K562 (cell line): ENCODE measurements around the gene NADK. TPM values are rescaled to one million over a fixed set of nuclear protein-coding genes. Genes with fewer than 3 reads are reported as not detected.

ENCODE experiments used
- ARNT ChIP-seq, 2 experiments: fragments of 450-650 bp; IDR thresholded peaks; 2 replicates each; pipeline ENCODE4 v1.6.1; 2016; ENCODE audit warnings: mild to moderate bottlenecking in 1 of 2
- BRD4 ChIP-seq: fragments of 200-600 bp; sonication (generic); IDR thresholded peaks from 2 replicates; pipeline ENCODE4 v1.6.1; 2017; ENCODE audit warnings: inconsistent platforms
- GABPB2 ChIP-seq: fragments of 250-450 bp; sonication (Bioruptor Pico); conservative IDR thresholded peaks from 2 replicates; pipeline ENCODE4 v1.5.1; 2021; ENCODE audit warnings: mild to moderate bottlenecking
- HMG20B ChIP-seq: fragments of 250-450 bp; sonication (Bioruptor Pico); IDR thresholded peaks from 2 replicates; pipeline ENCODE4 v1.5.0; 2021; ENCODE audit warnings: mild to moderate bottlenecking
- IFI16 ChIP-seq: fragments of 250-450 bp; sonication (Bioruptor Pico); IDR thresholded peaks from 2 replicates; pipeline ENCODE4 v2.1.2; 2022; ENCODE audit warnings: mild to moderate bottlenecking, inconsistent platforms
- NCOA6 ChIP-seq: fragments of 450-650 bp; IDR thresholded peaks from 2 replicates; pipeline ENCODE4 v1.6.1; 2017; ENCODE audit warnings: mild to moderate bottlenecking
- NR2C2 ChIP-seq, 2 experiments: fragments of 200-800 bp in 1 of 2; sonication (Bioruptor generic) in 1 of 2; sonication (generic) in 1 of 2; formaldehyde crosslinking in 1 of 2; IDR thresholded peaks; 2 replicates each; pipeline versions ENCODE4 v1.6.1 to v1.8.0; 2016 to 2022; ENCODE audit warnings: mild to moderate bottlenecking in 1 of 2, missing compliant biosample characterization in 1 of 2, missing genetic modification characterization in 1 of 2, missing genetic modification reagents in 1 of 2
- RCOR1 ChIP-seq, 2 experiments: IDR thresholded peaks; 2 replicates each; pipeline ENCODE4 v1.6.1; 2012; ENCODE audit warnings: low read depth in 2 of 2, low read length in 2 of 2, borderline replicate concordance in 1 of 2, improper control_type of control experiment in 1 of 2
- SMARCB1 ChIP-seq: IDR thresholded peaks from 2 replicates; pipeline ENCODE4 v1.6.1; 2011; ENCODE audit warnings: improper control_type of control experiment, low read depth; ENCODE audit not compliant: insufficient read length
- SMC3 ChIP-seq: conservative IDR thresholded peaks from 2 replicates; pipeline ENCODE4 v1.6.1; 2011; ENCODE audit warnings: low read depth, low read length, improper control_type of control experiment; ENCODE audit not compliant: insufficient read depth
- SP2 ChIP-seq: IDR thresholded peaks from 2 replicates; pipeline ENCODE4 v1.6.1; 2011; ENCODE audit warnings: mild to moderate bottlenecking, low read depth, low read length, moderate library complexity; ENCODE audit not compliant: poor library complexity, severe bottlenecking; ENCODE audit errors: extremely low read depth
- ZNF217 ChIP-seq: sonication (generic); formaldehyde crosslinking; IDR thresholded peaks from 2 replicates; pipeline ENCODE4 v1.8.0; 2022; ENCODE audit warnings: mild to moderate bottlenecking, missing genetic modification reagents
- ZNF347 ChIP-seq: fragments of 450-650 bp; formaldehyde crosslinking; IDR thresholded peaks from 2 replicates; pipeline ENCODE4 v1.4.0; 2020; ENCODE audit warnings: low read depth, mild to moderate bottlenecking, moderate library complexity
- ZNF589 ChIP-seq: fragments of 200-800 bp; sonication (Bioruptor generic); IDR thresholded peaks from 2 replicates; pipeline ENCODE4 v1.6.1; 2016; ENCODE audit warnings: low read depth, missing genetic modification characterization, missing compliant biosample characterization
- polyA plus RNA-seq, 8 experiments: library from polyadenylated mRNA; depleted of rRNA in 4 of 8; stranded (reverse) in 5 of 8; unstranded in 3 of 8; fragments of >200 nt; fragmentation: Nextera tagmentation in 2 of 8; fragmentation: Illumina TruSeq in 1 of 8; extraction: Ambion mirVana in 2 of 8; extraction: Trizol in 1 of 8; gene quantifications; 2 replicates each; pipeline versions ENCODE4 v1.2.1 to v1.2.3, GENCODE V29; 2011 to 2014; ENCODE audit warnings: inconsistent platforms in 1 of 8, missing spikeins in 1 of 8
- total RNA-seq, 7 experiments: library from RNA; depleted of rRNA in 6 of 7; stranded (reverse); fragments of >200 nt in 6 of 7; fragmentation: Illumina TruSeq in 2 of 7; extraction: Trizol in 2 of 7; gene quantifications; 2 replicates each; pipeline versions ENCODE4 v1.2.1 to v1.2.3, GENCODE V29; 2011 to 2021; ENCODE audit warnings: low replicate concordance in 1 of 7
- TF ChIP-seq, protein P1 (sequence below), 2 experiments: fragments of 250-450 bp in 1 of 2; fragments of 450-650 bp in 1 of 2; sonication (Bioruptor Pico) in 1 of 2; IDR thresholded peaks; 2 replicates each; pipeline versions ENCODE4 v1.6.1 to v1.8.0; 2016 to 2021; ENCODE audit warnings: mild to moderate bottlenecking in 2 of 2, moderate library complexity in 2 of 2, missing compliant biosample characterization in 1 of 2, missing genetic modification characterization in 1 of 2
- TF ChIP-seq, protein P2 (sequence below): fragments of 450-650 bp; formaldehyde crosslinking; IDR thresholded peaks from 2 replicates; pipeline ENCODE4 v1.4.0; 2020; ENCODE audit warnings: mild to moderate bottlenecking
- TF ChIP-seq, protein P3 (sequence below): fragments of 450-650 bp; IDR thresholded peaks from 2 replicates; pipeline ENCODE4 v1.7.1; 2018; ENCODE audit warnings: mild to moderate bottlenecking, low read depth; ENCODE audit not compliant: partially characterized antibody
- TF ChIP-seq, protein P4 (sequence below): fragments of 450-650 bp; IDR thresholded peaks from 2 replicates; pipeline ENCODE4 v1.6.1; 2017; ENCODE audit warnings: antibody characterized with exemption
- TF ChIP-seq, protein P5 (sequence below): sonication (generic); formaldehyde crosslinking; IDR thresholded peaks from 2 replicates; pipeline ENCODE4 v1.8.1; 2023; ENCODE audit warnings: mild to moderate bottlenecking, missing genetic modification reagents

NADK gene
- total and polyA plus RNA-seq, 9 of the 15 experiments (the other 6 are each of a cell fraction or from before 2014, with no cell fraction given) = 1.5 to 135 (median 75.1) TPM

DNA sequence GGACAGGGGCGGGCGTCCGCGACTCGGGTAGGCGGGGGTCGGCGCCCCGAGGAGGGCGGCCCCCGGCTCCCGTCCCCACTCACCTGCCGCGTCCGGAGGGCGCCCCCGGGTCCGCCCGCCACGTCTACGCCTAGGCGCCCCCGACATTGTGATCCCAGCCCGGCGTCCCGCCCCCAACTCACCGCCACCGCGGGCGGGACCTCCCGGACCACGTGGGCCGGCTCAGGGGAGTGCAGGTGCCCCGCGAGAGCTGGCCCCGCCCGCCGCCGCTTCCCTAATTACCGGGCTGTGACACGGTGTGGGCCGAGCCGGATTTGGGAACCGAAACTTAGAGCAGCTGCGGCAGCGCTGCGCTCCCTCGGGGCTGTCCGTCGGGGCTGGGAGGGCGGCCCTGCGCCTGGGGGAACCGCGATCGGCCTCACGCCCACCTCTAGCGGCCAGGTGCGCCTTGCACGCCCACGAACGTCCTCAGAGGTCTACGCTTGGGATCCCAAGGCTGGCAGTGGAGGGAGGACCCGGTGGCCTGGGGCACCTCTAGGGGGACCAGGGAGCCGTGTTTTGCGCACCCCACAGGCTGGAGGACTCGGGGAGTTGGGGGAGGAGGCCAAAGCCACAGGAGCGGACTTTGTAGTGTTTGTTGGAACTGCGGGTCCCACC, 521 bp upstream of the NADK start (continued):
- TF ChIP-seq IFI16 (CRISPR knock-in tag) (no peak), ZNF589 (no peak), NCOA6 (peak; percentile 94), BRD4 (no peak; the same call in 1 of the 2 replicates), ZNF217 (CRISPR knock-in tag) (no peak), ARNT (IDR thresholded peaks at IDR 0.05) (no peak), ZNF347 (no peak), SMC3 (no peak), SMARCB1 (no peak), HMG20B (CRISPR knock-in tag) (no peak), RCOR1 (IDR thresholded peaks at IDR 0.05; ENCODE audit: borderline replicate concordance in 1 of 2, low read depth in 2 of 2, low read length in 2 of 2) (peak in 1 of 2 experiments; percentile 46; a peak in 2 of 4 replicates), SP2 (no peak), GABPB2 (CRISPR knock-in tag) (no peak), NR2C2 (CRISPR knock-in tag; IDR thresholded peaks at IDR 0.05) (0 out of 2 replicates have a peak, but pooled peaks have one; percentile 12), NR2C2 (tag; IDR thresholded peaks at IDR 0.05) (no peak)
- TF ChIP-seq, protein P1, sequence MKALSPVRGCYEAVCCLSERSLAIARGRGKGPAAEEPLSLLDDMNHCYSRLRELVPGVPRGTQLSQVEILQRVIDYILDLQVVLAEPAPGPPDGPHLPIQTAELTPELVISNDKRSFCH (CRISPR knock-in tag; IDR thresholded peaks at IDR 0.05) = no peak
- TF ChIP-seq, protein P1 (tag; IDR thresholded peaks at IDR 0.05) = no peak; the same call in 1 of the 2 replicates
- TF ChIP-seq, protein P2, sequence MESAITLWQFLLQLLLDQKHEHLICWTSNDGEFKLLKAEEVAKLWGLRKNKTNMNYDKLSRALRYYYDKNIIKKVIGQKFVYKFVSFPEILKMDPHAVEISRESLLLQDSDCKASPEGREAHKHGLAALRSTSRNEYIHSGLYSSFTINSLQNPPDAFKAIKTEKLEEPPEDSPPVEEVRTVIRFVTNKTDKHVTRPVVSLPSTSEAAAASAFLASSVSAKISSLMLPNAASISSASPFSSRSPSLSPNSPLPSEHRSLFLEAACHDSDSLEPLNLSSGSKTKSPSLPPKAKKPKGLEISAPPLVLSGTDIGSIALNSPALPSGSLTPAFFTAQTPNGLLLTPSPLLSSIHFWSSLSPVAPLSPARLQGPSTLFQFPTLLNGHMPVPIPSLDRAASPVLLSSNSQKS (CRISPR knock-in tag) = no peak
- TF ChIP-seq, protein P3, sequence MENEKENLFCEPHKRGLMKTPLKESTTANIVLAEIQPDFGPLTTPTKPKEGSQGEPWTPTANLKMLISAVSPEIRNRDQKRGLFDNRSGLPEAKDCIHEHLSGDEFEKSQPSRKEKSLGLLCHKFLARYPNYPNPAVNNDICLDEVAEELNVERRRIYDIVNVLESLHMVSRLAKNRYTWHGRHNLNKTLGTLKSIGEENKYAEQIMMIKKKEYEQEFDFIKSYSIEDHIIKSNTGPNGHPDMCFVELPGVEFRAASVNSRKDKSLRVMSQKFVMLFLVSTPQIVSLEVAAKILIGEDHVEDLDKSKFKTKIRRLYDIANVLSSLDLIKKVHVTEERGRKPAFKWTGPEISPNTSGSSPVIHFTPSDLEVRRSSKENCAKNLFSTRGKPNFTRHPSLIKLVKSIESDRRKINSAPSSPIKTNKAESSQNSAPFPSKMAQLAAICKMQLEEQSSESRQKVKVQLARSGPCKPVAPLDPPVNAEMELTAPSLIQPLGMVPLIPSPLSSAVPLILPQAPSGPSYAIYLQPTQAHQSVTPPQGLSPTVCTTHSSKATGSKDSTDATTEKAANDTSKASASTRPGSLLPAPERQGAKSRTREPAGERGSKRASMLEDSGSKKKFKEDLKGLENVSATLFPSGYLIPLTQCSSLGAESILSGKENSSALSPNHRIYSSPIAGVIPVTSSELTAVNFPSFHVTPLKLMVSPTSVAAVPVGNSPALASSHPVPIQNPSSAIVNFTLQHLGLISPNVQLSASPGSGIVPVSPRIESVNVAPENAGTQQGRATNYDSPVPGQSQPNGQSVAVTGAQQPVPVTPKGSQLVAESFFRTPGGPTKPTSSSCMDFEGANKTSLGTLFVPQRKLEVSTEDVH = no peak
- TF ChIP-seq, protein P4, sequence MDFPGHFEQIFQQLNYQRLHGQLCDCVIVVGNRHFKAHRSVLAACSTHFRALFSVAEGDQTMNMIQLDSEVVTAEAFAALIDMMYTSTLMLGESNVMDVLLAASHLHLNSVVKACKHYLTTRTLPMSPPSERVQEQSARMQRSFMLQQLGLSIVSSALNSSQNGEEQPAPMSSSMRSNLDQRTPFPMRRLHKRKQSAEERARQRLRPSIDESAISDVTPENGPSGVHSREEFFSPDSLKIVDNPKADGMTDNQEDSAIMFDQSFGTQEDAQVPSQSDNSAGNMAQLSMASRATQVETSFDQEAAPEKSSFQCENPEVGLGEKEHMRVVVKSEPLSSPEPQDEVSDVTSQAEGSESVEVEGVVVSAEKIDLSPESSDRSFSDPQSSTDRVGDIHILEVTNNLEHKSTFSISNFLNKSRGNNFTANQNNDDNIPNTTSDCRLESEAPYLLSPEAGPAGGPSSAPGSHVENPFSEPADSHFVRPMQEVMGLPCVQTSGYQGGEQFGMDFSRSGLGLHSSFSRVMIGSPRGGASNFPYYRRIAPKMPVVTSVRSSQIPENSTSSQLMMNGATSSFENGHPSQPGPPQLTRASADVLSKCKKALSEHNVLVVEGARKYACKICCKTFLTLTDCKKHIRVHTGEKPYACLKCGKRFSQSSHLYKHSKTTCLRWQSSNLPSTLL = no peak
- TF ChIP-seq, protein P5, sequence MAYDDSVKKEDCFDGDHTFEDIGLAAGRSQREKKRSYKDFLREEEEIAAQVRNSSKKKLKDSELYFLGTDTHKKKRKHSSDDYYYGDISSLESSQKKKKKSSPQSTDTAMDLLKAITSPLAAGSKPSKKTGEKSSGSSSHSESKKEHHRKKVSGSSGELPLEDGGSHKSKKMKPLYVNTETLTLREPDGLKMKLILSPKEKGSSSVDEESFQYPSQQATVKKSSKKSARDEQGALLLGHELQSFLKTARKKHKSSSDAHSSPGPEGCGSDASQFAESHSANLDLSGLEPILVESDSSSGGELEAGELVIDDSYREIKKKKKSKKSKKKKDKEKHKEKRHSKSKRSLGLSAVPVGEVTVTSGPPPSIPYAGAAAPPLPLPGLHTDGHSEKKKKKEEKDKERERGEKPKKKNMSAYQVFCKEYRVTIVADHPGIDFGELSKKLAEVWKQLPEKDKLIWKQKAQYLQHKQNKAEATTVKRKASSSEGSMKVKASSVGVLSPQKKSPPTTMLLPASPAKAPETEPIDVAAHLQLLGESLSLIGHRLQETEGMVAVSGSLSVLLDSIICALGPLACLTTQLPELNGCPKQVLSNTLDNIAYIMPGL (CRISPR knock-in tag) = no peak; the same call in 1 of the 2 replicates
